ENCODE results near the gene FMNL2. TPM values are rescaled to one million over a fixed set of nuclear protein-coding genes. Genes with fewer than 3 reads are reported as not detected.

FMNL2 gene
- total RNA-seq, 1 experiment from 2014 or later: 43.1 TPM

GRCh38 chr2:152548996-152549395 is 214.0 kb downstream of the FMNL2 start:
- intact Hi-C loops (cut with micrococcal nuclease; ENCODE audit: unreplicated experiment): no loop called here
- no TSS peak for BruUV-seq (replicated peaks)
- Histone ChIP-seq H3K9me3 (ENCODE audit: low read depth, low read length, poor library complexity, severe bottlenecking) (no peaks in the 10 kb centered on the region), H3K4me3 (ENCODE audit: low read depth, low read length, poor library complexity, severe bottlenecking) (no peak overlapping the region), H3K27me3 (replicated peaks; ENCODE audit: insufficient read depth, low read depth, low read length, poor library complexity) (no peaks in the 10 kb centered on the region), H3K4me1 (ENCODE audit: insufficient read depth, low read length, poor library complexity, severe bottlenecking) (peaks cover 16% of the 10 kb centered on the region), H3K36me3 (ENCODE audit: insufficient read depth, low read length, poor library complexity, severe bottlenecking) (no peaks in the 10 kb centered on the region), H3K27ac (ENCODE audit: low read depth, low read length, poor library complexity, severe bottlenecking) (no peak overlapping the region)
- DNase-seq (ENCODE audit: low spot score): no peak
- ChIA-PET POLR2A (ENCODE audit: low non-redundant PET) (no interaction called here), CTCF (no interaction called here)
- TF ChIP-seq EZH2 (IDR thresholded peaks at IDR 0.05; ENCODE audit: borderline replicate concordance, low read depth, low read length, poor library complexity, severe bottlenecking) (no peak), CTCF (conservative IDR thresholded peaks at IDR 0.05; ENCODE audit: low read depth, low read length) (no peak)

GRCh38 chr2:152549423-152549822 is 214.4 kb downstream of the FMNL2 start:
- CTCF ChIA-PET: no interaction called here
- POLR2A ChIA-PET (ENCODE audit: low non-redundant PET): no interaction called here
- no peaks in the 10 kb centered on the region for H3K36me3 ChIP-seq (ENCODE audit: insufficient read depth, low read length, poor library complexity, severe bottlenecking)
- no peak overlapping the region for H3K4me3 ChIP-seq (ENCODE audit: low read depth, low read length, poor library complexity, severe bottlenecking)
- no peaks in the 10 kb centered on the region for H3K27me3 ChIP-seq (replicated peaks; ENCODE audit: insufficient read depth, low read depth, low read length, poor library complexity)
- H3K27ac ChIP-seq (ENCODE audit: low read depth, low read length, poor library complexity, severe bottlenecking): no peak overlapping the region
- no TSS peak for BruUV-seq (replicated peaks)
- intact Hi-C loops (cut with micrococcal nuclease; ENCODE audit: unreplicated experiment): no loop called here
- H3K9me3 ChIP-seq (ENCODE audit: low read depth, low read length, poor library complexity, severe bottlenecking): no peaks in the 10 kb centered on the region
- no peak for DNase-seq (ENCODE audit: low spot score)
- H3K4me1 ChIP-seq (ENCODE audit: insufficient read depth, low read length, poor library complexity, severe bottlenecking): peaks cover 14% of the 10 kb centered on the region
- TF ChIP-seq EZH2 (IDR thresholded peaks at IDR 0.05; ENCODE audit: borderline replicate concordance, low read depth, low read length, poor library complexity, severe bottlenecking): no peak
- TF ChIP-seq CTCF (conservative IDR thresholded peaks at IDR 0.05; ENCODE audit: low read depth, low read length): no peak

DNA sequence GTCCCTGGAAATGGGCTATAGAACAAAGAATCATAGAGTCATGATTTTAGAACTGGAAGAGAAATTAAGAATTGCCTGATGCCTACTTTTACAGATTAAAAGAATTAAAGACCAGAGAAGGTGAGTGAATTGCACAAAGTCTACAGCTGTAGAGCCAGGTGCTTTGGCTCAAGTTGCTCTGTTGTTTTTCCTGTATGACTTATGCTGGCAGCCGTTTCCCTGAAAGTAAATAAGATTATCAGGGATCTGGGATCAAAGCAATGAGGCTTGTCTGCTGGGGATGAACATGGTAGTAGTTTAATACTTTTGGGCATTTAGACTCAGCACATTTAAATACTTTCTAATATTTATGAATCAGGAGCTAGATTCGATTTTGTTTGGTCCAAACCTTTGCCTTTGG is 215.4 kb downstream of the FMNL2 start:
- no peak for DNase-seq (ENCODE audit: low spot score)
- Histone ChIP-seq H3K9me3 (ENCODE audit: low read depth, low read length, poor library complexity, severe bottlenecking) (no peaks in the 10 kb centered on the region), H3K27me3 (replicated peaks; ENCODE audit: insufficient read depth, low read depth, low read length, poor library complexity) (no peaks in the 10 kb centered on the region), H3K36me3 (ENCODE audit: insufficient read depth, low read length, poor library complexity, severe bottlenecking) (no peaks in the 10 kb centered on the region), H3K27ac (ENCODE audit: low read depth, low read length, poor library complexity, severe bottlenecking) (no peak overlapping the region), H3K4me3 (ENCODE audit: low read depth, low read length, poor library complexity, severe bottlenecking) (no peak overlapping the region), H3K4me1 (ENCODE audit: insufficient read depth, low read length, poor library complexity, severe bottlenecking) (peaks cover 10% of the 10 kb centered on the region)
- TF ChIP-seq EZH2 (IDR thresholded peaks at IDR 0.05; ENCODE audit: borderline replicate concordance, low read depth, low read length, poor library complexity, severe bottlenecking) (no peak), CTCF (conservative IDR thresholded peaks at IDR 0.05; ENCODE audit: low read depth, low read length) (no peak)
- intact Hi-C loops (cut with micrococcal nuclease; ENCODE audit: unreplicated experiment): no loop called here
- ChIA-PET POLR2A (ENCODE audit: low non-redundant PET) (no interaction called here), CTCF (no interaction called here)
- BruUV-seq (replicated peaks): no TSS peak

Data from A673 (cell line).